HG03159 (cell line): ENCODE results near the gene OR51G2.

Experiments
- ATAC-seq: cut with Tn5 transposase; IDR thresholded peaks from one replicate; pipeline ENCODE4 v1.9.1; 2021; ENCODE audit warnings: mild to moderate bottlenecking, moderate library complexity; ENCODE audit not compliant: unreplicated experiment

OR51G2 gene

GRCh38 chr11:4865855-4866254 is 53.3 kb downstream of the OR51G2 start:
- ATAC-seq, result no peak

DNA sequence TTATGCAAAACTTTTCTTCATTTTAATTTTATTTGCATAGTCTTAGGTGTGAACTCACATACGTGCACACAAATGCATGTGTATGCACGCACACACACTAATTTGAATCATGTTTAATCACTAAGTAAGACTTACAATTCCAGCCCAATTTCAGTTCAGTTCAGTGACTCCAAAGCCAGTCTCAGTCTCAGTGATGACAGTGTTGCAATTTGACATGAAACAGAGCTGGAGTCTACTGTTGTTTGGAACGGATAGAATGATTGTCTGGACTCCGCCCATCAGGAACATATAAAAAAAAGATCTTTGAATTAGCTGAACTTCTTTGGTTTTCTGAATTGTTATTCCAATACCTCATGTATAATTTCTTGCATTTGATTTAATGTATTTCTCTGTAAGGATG is 55.3 kb downstream of the OR51G2 start:
- no peak for ATAC-seq
